ENCODE measurements around the gene STIMATE. TPM values are rescaled to one million over a fixed set of nuclear protein-coding genes. Genes with fewer than 3 reads are reported as not detected.

The STIMATE gene
- total and polyA plus RNA-seq, 9 of the 15 experiments (the other 6 are each of a cell fraction or from before 2014, with no cell fraction given), result 0.14 to 7.7 (median 4.9) TPM

- TF ChIP-seq TAF1 (IDR thresholded peaks at IDR 0.05; ENCODE audit: control insufficient read depth, extremely low read depth, insufficient read depth, low read length, severe bottlenecking), result peak; percentile 18
- no peak for TF ChIP-seq BDP1 (IDR thresholded peaks at IDR 0.05; ENCODE audit: insufficient read depth, insufficient read length)
- TF ChIP-seq KAT2B (IDR thresholded peaks at IDR 0.05; ENCODE audit: low read depth, low read length), result no peak
- TF ChIP-seq, protein P1, sequence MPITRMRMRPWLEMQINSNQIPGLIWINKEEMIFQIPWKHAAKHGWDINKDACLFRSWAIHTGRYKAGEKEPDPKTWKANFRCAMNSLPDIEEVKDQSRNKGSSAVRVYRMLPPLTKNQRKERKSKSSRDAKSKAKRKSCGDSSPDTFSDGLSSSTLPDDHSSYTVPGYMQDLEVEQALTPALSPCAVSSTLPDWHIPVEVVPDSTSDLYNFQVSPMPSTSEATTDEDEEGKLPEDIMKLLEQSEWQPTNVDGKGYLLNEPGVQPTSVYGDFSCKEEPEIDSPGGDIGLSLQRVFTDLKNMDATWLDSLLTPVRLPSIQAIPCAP (CRISPR knock-in tag; IDR thresholded peaks at IDR 0.05; ENCODE audit: borderline replicate concordance), result no peak
- TF ChIP-seq STAT5B (CRISPR knock-in tag; IDR thresholded peaks at IDR 0.05), result no peak
- no peak for TF ChIP-seq NR3C1 (CRISPR knock-in tag; IDR thresholded peaks at IDR 0.05)
- no peak for TF ChIP-seq SMAD3 (CRISPR knock-in tag; conservative IDR thresholded peaks at IDR 0.05)
- TF ChIP-seq CEBPZ (IDR thresholded peaks at IDR 0.05; ENCODE audit: borderline replicate concordance, low read depth, low read length), result no peak
- no peak for TF ChIP-seq POU5F1 (IDR thresholded peaks at IDR 0.05; ENCODE audit: borderline replicate concordance, low read depth, low read length, partially characterized antibody)
- TF ChIP-seq ZNF655 (CRISPR knock-in tag; IDR thresholded peaks at IDR 0.05), result no peak
- TF ChIP-seq, protein P2, sequence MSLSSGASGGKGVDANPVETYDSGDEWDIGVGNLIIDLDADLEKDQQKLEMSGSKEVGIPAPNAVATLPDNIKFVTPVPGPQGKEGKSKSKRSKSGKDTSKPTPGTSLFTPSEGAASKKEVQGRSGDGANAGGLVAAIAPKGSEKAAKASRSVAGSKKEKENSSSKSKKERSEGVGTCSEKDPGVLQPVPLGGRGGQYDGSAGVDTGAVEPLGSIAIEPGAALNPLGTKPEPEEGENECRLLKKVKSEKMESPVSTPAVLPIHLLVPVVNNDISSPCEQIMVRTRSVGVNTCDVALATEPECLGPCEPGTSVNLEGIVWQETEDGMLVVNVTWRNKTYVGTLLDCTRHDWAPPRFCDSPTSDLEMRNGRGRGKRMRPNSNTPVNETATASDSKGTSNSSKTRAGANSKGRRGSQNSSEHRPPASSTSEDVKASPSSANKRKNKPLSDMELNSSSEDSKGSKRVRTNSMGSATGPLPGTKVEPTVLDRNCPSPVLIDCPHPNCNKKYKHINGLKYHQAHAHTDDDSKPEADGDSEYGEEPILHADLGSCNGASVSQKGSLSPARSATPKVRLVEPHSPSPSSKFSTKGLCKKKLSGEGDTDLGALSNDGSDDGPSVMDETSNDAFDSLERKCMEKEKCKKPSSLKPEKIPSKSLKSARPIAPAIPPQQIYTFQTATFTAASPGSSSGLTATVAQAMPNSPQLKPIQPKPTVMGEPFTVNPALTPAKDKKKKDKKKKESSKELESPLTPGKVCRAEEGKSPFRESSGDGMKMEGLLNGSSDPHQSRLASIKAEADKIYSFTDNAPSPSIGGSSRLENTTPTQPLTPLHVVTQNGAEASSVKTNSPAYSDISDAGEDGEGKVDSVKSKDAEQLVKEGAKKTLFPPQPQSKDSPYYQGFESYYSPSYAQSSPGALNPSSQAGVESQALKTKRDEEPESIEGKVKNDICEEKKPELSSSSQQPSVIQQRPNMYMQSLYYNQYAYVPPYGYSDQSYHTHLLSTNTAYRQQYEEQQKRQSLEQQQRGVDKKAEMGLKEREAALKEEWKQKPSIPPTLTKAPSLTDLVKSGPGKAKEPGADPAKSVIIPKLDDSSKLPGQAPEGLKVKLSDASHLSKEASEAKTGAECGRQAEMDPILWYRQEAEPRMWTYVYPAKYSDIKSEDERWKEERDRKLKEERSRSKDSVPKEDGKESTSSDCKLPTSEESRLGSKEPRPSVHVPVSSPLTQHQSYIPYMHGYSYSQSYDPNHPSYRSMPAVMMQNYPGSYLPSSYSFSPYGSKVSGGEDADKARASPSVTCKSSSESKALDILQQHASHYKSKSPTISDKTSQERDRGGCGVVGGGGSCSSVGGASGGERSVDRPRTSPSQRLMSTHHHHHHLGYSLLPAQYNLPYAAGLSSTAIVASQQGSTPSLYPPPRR (CRISPR knock-in tag; IDR thresholded peaks at IDR 0.05; ENCODE audit: borderline replicate concordance), result no peak
- TF ChIP-seq, protein P3, sequence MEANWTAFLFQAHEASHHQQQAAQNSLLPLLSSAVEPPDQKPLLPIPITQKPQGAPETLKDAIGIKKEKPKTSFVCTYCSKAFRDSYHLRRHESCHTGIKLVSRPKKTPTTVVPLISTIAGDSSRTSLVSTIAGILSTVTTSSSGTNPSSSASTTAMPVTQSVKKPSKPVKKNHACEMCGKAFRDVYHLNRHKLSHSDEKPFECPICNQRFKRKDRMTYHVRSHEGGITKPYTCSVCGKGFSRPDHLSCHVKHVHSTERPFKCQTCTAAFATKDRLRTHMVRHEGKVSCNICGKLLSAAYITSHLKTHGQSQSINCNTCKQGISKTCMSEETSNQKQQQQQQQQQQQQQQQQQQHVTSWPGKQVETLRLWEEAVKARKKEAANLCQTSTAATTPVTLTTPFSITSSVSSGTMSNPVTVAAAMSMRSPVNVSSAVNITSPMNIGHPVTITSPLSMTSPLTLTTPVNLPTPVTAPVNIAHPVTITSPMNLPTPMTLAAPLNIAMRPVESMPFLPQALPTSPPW (CRISPR knock-in tag; IDR thresholded peaks at IDR 0.05), result peak; percentile 53
- no peak for TF ChIP-seq ZC3H4 (CRISPR knock-in tag; IDR thresholded peaks at IDR 0.05; ENCODE audit: borderline replicate concordance)
These were observed at the start of gene STIMATE (continued) for GRCh38 chr3:52897130-52898122.

Measured in K562 (cell line).